Stomach (tissue), 4 donors: ENCODE measurements around the gene CMTM4.

ENCODE experiments used
- POLR2AphosphoS5 ChIP-seq, 3 donors: sonication (generic); formaldehyde crosslinking; IDR thresholded peaks; one replicate each; pipeline ENCODE4 v1.6.1; 2016; ENCODE audit warnings: antibody characterized with exemption in 3 of 3
- TF ChIP-seq, protein P1 (sequence below), 7 experiments: fragments of 450-650 bp in 4 of 7; fragments of 200-600 bp in 3 of 7; sonication (generic) in 3 of 7; IDR thresholded peaks; one replicate each; pipeline ENCODE4 v1.5.1; 2016 to 2019; ENCODE audit warnings: antibody characterized with exemption in 7 of 7, control low read depth in 2 of 7, mild to moderate bottlenecking in 1 of 7

DNA sequence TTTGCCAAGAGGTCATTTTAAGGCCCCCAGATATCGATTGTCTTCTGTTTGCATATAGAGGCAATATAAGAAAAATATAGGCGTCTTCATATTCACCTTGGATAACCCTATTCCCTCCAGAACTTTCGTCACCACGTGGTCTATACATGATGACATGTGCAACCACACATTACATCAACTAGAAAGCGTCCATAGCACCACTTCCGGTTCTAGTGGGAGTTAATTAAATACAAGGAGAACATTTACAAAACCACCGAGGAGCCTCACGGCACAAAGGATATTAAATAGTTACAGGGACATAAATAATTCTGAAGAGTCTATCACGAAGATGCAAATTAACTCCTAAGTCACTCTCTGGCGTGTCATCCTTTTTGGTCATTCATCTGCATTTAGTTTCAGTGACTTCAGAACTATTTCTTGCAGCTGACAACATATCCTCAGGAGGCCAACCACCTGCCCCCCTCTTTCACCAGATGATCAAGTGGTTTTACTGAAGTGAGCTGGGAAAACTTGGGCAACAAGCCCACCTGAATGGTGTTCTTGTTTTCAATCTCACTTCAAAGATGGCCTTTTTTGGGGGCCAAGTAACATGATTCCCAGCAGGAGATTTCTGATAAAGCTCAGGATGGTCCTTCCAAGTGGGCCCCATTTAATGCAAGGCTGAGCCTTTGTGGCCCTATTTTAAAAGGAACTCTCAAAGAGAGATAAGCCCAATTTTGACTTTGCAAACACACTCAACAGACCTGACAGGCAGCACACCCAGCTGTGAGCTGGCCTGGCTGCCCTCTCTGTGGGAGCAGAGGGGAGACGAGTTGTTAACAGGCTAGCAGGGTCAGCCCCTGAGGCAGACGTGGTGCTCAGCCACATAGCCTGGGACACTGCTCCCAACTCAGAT is 76.8 kb downstream of the CMTM4 start:
- TF ChIP-seq, protein P1, sequence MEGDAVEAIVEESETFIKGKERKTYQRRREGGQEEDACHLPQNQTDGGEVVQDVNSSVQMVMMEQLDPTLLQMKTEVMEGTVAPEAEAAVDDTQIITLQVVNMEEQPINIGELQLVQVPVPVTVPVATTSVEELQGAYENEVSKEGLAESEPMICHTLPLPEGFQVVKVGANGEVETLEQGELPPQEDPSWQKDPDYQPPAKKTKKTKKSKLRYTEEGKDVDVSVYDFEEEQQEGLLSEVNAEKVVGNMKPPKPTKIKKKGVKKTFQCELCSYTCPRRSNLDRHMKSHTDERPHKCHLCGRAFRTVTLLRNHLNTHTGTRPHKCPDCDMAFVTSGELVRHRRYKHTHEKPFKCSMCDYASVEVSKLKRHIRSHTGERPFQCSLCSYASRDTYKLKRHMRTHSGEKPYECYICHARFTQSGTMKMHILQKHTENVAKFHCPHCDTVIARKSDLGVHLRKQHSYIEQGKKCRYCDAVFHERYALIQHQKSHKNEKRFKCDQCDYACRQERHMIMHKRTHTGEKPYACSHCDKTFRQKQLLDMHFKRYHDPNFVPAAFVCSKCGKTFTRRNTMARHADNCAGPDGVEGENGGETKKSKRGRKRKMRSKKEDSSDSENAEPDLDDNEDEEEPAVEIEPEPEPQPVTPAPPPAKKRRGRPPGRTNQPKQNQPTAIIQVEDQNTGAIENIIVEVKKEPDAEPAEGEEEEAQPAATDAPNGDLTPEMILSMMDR (IDR thresholded peaks at IDR 0.05) = no peak
- TF ChIP-seq POLR2AphosphoS5 (IDR thresholded peaks at IDR 0.05) = no peak
